HG03103 (cell line): ENCODE results near the gene CNTN4.
"Not testable (repeated sequence)": the region's sequence is repeated elsewhere in the genome, so short reads cannot be mapped to it uniquely, and the experiment has no call there.

Source experiments
- ATAC-seq: cut with Tn5 transposase; IDR thresholded peaks from one replicate; pipeline ENCODE4 v1.9.1; 2021; ENCODE audit warnings: low read depth; ENCODE audit not compliant: unreplicated experiment

Gene CNTN4

GRCh38 chr3:2510591-2511145 lies 412.0 kb downstream of the CNTN4 start:
- no peak for ATAC-seq

GRCh38 chr3:2511356-2511755 lies 412.7 kb downstream of the CNTN4 start:
- no peak for ATAC-seq

GRCh38 chr3:2512881-2513280 lies 414.2 kb downstream of the CNTN4 start:
- no peak for ATAC-seq

GRCh38 chr3:2513986-2514385 lies 415.3 kb downstream of the CNTN4 start:
- no peak for ATAC-seq

- no peak for ATAC-seq
These were observed 418.2 kb downstream of the CNTN4 start for GRCh38 chr3:2516762-2517441.

DNA sequence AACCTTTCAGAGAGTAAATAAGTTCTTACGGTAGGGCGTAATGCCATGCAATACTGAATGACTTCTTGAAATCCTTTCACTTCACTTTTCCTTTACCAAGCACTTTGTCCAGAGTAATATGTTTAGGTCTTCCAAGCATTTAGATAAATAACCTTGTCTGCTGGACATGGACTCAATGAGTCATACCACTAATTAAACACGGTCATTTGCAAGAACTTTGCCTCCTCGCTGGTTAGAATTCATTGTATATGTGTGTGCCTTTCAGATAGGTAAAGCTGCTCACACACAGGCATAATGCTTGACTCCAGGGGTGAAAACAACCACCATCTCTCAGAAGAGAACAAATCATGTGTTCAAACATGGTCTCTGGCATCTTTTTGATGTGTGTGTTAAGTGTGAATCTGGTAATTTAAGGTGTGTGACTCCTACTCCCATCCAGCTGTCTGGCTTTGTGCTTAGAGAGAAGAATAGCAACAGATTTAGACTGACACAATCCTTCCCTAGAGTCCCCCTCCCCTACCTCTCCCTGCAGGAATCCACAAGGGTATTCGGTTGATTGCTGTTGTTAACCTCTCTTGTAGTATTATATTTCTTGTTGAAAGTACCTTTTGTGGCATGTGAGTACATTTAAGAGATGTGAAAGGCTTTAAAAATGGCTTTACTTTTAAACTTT lies 419.0 kb downstream of the CNTN4 start:
- no peak for ATAC-seq

DNA sequence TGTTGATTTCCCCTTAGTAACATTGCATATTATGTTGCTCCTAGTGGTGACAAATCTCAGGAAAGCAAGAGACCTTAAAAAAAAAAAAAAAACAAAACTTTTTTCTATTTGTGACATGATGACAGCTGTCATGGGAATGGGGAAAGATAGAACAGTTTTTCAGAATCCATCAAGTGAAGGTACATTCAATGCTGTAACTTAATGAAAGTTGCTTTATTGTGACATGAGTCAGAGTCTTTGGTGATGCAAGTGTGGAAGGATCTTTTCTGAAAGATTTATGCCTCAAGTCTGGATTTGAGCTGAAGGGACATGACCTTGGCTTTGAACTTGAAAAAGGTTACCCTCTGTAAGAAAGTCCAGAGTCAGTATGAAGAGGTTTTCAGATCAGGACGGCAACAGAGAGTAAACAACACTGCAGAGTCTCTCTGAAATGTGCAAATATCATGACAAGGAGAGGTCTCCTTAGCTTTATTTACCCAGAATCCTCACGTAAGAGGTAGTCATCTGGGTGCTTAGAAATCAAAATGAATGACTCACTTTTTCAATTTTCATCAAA lies 424.7 kb downstream of the CNTN4 start:
- no peak for ATAC-seq

GRCh38 chr3:2525968-2526367 lies 427.3 kb downstream of the CNTN4 start:
- ATAC-seq = no peak

GRCh38 chr3:2526926-2527325 lies 428.3 kb downstream of the CNTN4 start:
- ATAC-seq = no peak

GRCh38 chr3:2527328-2527727 lies 428.7 kb downstream of the CNTN4 start:
- not testable (repeated sequence) for ATAC-seq

DNA sequence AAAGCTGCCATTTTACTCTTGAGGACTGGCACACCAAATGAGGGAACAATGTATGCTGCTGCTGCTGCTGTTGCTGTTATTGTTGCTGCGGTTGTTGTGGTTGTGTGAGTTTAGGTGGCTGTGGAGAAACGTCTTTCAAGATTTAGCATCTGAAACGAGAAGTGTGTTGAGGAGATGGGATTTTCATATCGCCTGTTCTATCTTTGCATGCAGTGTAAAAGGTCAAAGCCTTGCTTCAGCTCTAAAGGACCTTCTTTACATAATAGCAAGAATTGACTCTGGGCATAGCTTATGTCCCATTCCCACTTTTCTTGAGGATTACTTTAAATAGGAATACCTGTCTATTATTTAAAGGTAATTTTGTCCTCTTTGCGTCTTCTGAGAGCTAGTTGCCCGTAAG lies 436.1 kb downstream of the CNTN4 start:
- ATAC-seq = not testable (repeated sequence)

DNA sequence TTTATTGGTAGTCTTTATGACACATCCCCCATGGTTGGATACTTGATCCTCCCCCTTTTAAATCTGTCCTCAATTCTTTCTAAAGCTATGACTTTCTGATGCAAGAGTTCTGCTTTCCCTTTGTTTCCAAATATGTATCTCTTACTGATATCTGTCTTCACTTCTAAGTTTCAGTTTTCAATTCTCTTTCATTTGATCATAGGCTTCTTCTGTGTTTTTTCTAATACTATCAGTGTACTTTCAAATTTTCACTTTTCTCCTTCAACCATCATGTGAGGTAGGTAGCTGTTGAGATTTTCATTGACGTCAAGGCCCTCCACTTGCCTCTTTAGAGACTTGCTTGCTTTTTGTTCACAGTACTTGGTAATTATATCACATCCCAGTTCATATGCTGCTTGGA lies 436.5 kb downstream of the CNTN4 start:
- no peak for ATAC-seq

- no peak for ATAC-seq
These were observed 437.9 kb downstream of the CNTN4 start for GRCh38 chr3:2536575-2536974.

GRCh38 chr3:2540115-2540514 lies 441.4 kb downstream of the CNTN4 start:
- ATAC-seq = no peak

GRCh38 chr3:2543247-2543646 lies 444.6 kb downstream of the CNTN4 start:
- ATAC-seq = no peak

DNA sequence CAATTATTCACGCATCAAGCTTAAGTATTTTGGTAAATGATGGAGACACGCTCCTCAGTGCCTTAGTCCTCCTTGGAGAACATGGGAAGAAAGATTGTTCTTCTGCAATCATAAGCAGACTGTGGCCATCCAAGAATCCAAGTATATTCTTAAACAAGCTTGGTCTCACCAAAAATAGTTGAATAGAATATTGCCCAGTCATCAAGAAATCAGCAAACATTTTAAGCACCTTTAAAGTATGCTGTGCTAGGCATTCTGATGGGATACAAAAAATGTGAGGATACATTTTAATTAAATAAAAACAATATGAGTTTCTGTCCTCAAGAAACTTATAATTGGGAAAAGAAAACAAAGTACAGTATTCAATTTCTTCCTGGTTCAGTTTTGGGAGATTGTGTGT lies 445.5 kb downstream of the CNTN4 start:
- ATAC-seq = no peak

DNA sequence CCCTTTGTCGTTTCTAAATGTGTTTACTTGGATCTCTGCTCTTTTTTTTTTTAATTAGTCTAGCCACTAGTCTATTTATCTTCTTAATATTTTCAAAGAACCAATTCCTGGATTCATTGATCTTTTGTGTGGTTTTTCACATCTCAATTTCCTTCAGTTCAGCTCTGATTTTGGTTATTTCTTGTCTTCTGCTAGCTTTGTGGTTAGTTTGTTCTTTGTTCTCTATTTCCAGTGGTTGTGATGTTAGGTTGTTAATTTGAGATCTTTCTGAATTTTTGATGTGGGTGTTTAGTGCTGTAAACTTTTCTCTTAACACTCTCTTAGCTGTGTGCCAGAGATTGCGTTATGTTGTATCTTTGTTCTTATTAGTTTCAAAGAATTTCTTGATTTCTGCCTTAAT lies 446.1 kb downstream of the CNTN4 start:
- no peak for ATAC-seq

DNA sequence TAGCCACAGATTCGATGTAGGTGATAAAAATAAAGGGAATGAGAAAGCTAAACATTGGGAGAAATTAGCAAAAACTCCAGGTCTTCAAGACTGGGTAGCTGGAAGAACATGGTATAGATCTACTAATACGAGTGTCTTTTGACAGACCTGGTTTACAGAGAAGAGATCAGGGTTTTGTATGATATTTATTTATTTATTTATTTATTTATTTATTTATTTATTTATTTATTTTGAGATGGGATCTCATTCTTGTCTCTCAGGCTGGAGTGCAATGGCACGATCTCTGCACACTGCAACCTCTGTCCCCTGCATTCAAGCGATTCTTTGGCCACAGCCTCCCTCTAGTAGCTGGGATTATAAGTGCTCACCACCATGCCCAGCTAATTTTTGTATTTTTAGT lies 448.4 kb downstream of the CNTN4 start:
- ATAC-seq = no peak

DNA sequence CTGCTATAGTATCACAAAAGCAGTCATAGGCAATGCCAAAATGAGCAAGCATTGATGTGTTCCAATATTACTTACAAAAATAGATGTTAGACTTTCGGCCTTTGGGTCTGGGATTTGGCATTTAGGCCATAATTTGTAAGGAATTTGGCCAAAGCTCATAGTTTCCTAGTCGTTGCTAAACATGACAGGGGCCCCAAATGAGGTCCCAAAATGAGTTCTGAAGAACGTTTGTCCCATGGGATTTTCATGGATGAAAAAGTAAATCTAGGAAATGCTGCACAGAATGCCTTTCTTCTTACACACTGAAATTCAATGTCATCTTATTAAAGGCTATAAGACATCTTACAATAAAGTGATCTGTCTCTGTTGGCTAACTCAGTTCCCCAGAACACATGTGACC lies 456.0 kb downstream of the CNTN4 start:
- no peak for ATAC-seq

GRCh38 chr3:2558796-2559195 lies 460.1 kb downstream of the CNTN4 start:
- no peak for ATAC-seq

- no peak for ATAC-seq
These were observed 468.8 kb downstream of the CNTN4 start for GRCh38 chr3:2567451-2567850.

- no peak for ATAC-seq
These were observed 469.5 kb downstream of the CNTN4 start for GRCh38 chr3:2568156-2568555.
